Mesenchymal stem cell (in vitro differentiated cells and primary cell): ENCODE data around the gene ZNF644.
"Not testable (repeated sequence)": the region's sequence is repeated elsewhere in the genome, so short reads cannot be mapped to it uniquely, and the experiment has no call there.

ENCODE experiments used
- DNase-seq: peaks from one replicate; pipeline ENCODE4 v3.0.0-alpha.2; 2013
- H2AFZ ChIP-seq: one replicate; pipeline ENCODE4 v1.6.1; 2013; ENCODE audit warnings: low read depth, mild to moderate bottlenecking, control low read depth, inconsistent platforms, low read length, moderate library complexity
- H2AK5ac ChIP-seq: 2 replicates; pipeline ENCODE4 v1.6.1; 2013; ENCODE audit warnings: low read length, moderate library complexity, mild to moderate bottlenecking, inconsistent platforms; ENCODE audit not compliant: severe bottlenecking
- H2BK120ac ChIP-seq: one replicate; pipeline ENCODE4 v1.6.1; 2013; ENCODE audit warnings: low read depth, mild to moderate bottlenecking, inconsistent platforms, low read length, moderate library complexity
- H2BK12ac ChIP-seq, 2 experiments: one replicate each; pipeline ENCODE4 v1.6.1; 2013; ENCODE audit warnings: inconsistent platforms in 2 of 2, low read length in 2 of 2, mild to moderate bottlenecking in 2 of 2, moderate library complexity in 2 of 2, control low read depth in 1 of 2
- H2BK15ac ChIP-seq: one replicate; pipeline ENCODE4 v1.6.1; 2013; ENCODE audit warnings: mild to moderate bottlenecking, low read depth, inconsistent platforms; ENCODE audit not compliant: poor library complexity, severe bottlenecking
- H2BK5ac ChIP-seq: 2 replicates; pipeline ENCODE4 v1.6.1; 2013; ENCODE audit warnings: low read depth, mild to moderate bottlenecking, low read length, control low read depth, inconsistent platforms; ENCODE audit not compliant: poor library complexity, severe bottlenecking
- H3K14ac ChIP-seq, 2 experiments: one replicate each; pipeline ENCODE4 v1.6.1; 2013; ENCODE audit warnings: inconsistent platforms in 2 of 2, low read length in 2 of 2, control low read depth in 1 of 2, mild to moderate bottlenecking in 1 of 2, moderate library complexity in 1 of 2
- H3K18ac ChIP-seq, 2 experiments: one replicate each; pipeline ENCODE4 v1.6.1; 2013; ENCODE audit warnings: inconsistent platforms in 2 of 2, low read length in 2 of 2, control low read depth in 1 of 2, low read depth in 1 of 2, mild to moderate bottlenecking in 1 of 2
- H3K23ac ChIP-seq, 2 experiments: one replicate each; pipeline ENCODE4 v1.6.1; 2013; ENCODE audit warnings: inconsistent platforms in 2 of 2, low read length in 2 of 2, mild to moderate bottlenecking in 2 of 2, moderate library complexity in 2 of 2, control low read depth in 1 of 2
- H3K27ac ChIP-seq: 2 replicates; pipeline ENCODE4 v1.5.1; 2013; ENCODE audit warnings: mild to moderate bottlenecking, moderate library complexity, low read length, control low read depth, inconsistent platforms; ENCODE audit not compliant: poor library complexity, severe bottlenecking
- H3K27me3 ChIP-seq, 2 experiments: 2 replicates each; pipeline versions ENCODE4 v1.6.1 to v1.7.0; 2013; ENCODE audit warnings: low read length in 2 of 2, mild to moderate bottlenecking in 2 of 2, moderate library complexity in 2 of 2, control low read depth in 1 of 2, inconsistent platforms in 1 of 2; ENCODE audit not compliant: control insufficient read depth in 1 of 2, insufficient read depth in 1 of 2
- H3K36me3 ChIP-seq, 2 experiments: 2 replicates each; pipeline versions ENCODE4 v1.6.1 to v1.7.0; 2013; ENCODE audit warnings: low read length in 2 of 2, control low read depth in 1 of 2, inconsistent platforms in 1 of 2, low read depth in 1 of 2, mild to moderate bottlenecking in 1 of 2; ENCODE audit not compliant: insufficient read depth in 2 of 2, control insufficient read depth in 1 of 2
- H3K4ac ChIP-seq, 2 experiments: one replicate each; pipeline ENCODE4 v1.6.1; 2013; ENCODE audit warnings: inconsistent platforms in 2 of 2, low read length in 2 of 2, mild to moderate bottlenecking in 2 of 2, moderate library complexity in 2 of 2, control low read depth in 1 of 2, low read depth in 1 of 2
- H3K4me1 ChIP-seq: 2 replicates; pipeline ENCODE4 v1.6.1; 2013; ENCODE audit warnings: low read depth, low read length, control low read depth; ENCODE audit not compliant: control insufficient read depth, insufficient read depth
- H3K4me2 ChIP-seq: 2 replicates; pipeline ENCODE4 v1.6.1; 2013; ENCODE audit warnings: low read length, mild to moderate bottlenecking, inconsistent platforms; ENCODE audit not compliant: poor library complexity, severe bottlenecking
- H3K4me3 ChIP-seq, 2 experiments: 2 replicates each; pipeline versions ENCODE4 v1.5.1 to v1.7.0; 2013; ENCODE audit warnings: low read length in 2 of 2, mild to moderate bottlenecking in 2 of 2, control low read depth in 1 of 2, low read depth in 1 of 2; ENCODE audit not compliant: insufficient read depth in 1 of 2
- H3K79me1 ChIP-seq: replicated peaks from 2 replicates; pipeline ENCODE4 v1.6.1; 2013; ENCODE audit warnings: mild to moderate bottlenecking, control low read depth, low read length, inconsistent platforms; ENCODE audit not compliant: poor library complexity, severe bottlenecking
- H3K9ac ChIP-seq: 2 replicates; pipeline ENCODE4 v1.7.0; 2013; ENCODE audit warnings: mild to moderate bottlenecking, low read length, moderate library complexity
- H3K9me3 ChIP-seq: 2 replicates; pipeline ENCODE4 v1.7.0; 2013; ENCODE audit warnings: mild to moderate bottlenecking, low read length; ENCODE audit not compliant: control insufficient read depth
- H4K8ac ChIP-seq: one replicate; pipeline ENCODE4 v1.6.1; 2013; ENCODE audit warnings: inconsistent platforms, mild to moderate bottlenecking, low read length, moderate library complexity
- H4K91ac ChIP-seq: one replicate; pipeline ENCODE4 v1.6.1; 2013; ENCODE audit warnings: mild to moderate bottlenecking, low read length, inconsistent platforms
- WGBS: methylation state at CpG from one replicate; pipeline ENCODE4 v1.1.7; 2013; ENCODE audit warnings: mixed read lengths; 5-methylcytosine and 5-hydroxymethylcytosine counted together

ZNF644 gene

GRCh38 chr1:91063403-91063802, 41.6 kb upstream of the ZNF644 start:
- H4K8ac ChIP-seq, H2AFZ ChIP-seq, H3K4me1 ChIP-seq, H4K91ac ChIP-seq, H3K4ac ChIP-seq, H3K27me3 ChIP-seq, H3K18ac ChIP-seq, H2BK5ac ChIP-seq, H3K4me3 ChIP-seq, H2BK15ac ChIP-seq, H2BK12ac ChIP-seq, H2BK120ac ChIP-seq, H3K27ac ChIP-seq, H3K14ac ChIP-seq, H3K4me2 ChIP-seq, H2AK5ac ChIP-seq, H3K36me3 ChIP-seq, H3K23ac ChIP-seq, DNase-seq, H3K9ac ChIP-seq, H3K9me3 ChIP-seq, H3K79me1 ChIP-seq: not testable (repeated sequence)
- WGBS, result 83% methylated on average over 5 of the region's 5 CpGs

DNA sequence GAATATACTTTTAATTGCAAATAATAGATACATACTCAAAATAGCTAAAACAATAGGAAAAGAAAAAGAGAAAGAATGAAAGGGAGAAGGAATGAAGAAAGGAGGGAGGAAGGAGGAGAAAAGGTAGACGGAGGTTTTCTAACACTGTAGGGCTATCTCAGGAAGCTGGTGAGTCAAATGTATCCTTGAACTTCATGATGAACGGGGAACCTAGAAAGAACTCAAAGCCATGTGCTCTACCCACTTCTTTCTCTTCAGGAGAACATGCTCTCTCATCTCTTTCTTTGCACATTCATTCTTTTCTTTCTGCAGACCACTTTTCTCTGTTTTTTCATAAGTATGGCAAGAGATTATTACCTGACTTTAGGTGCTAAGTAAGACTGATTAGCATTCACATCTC, 37.3 kb upstream of the ZNF644 start:
- no peaks in the 10 kb centered on the region for H3K79me1 ChIP-seq
- no peak overlapping the region for H2BK120ac ChIP-seq
- no peak overlapping the region for H3K23ac ChIP-seq
- 70% methylated on average over 2 of the region's 2 CpGs for WGBS
- no peak overlapping the region for H3K9ac ChIP-seq
- H2BK15ac ChIP-seq, result no peak overlapping the region
- no peak overlapping the region for H2BK12ac ChIP-seq
- H3K27ac ChIP-seq, result no peak overlapping the region
- DNase-seq, result no peak
- H4K8ac ChIP-seq, result no peak overlapping the region
- no peak overlapping the region for H3K4me3 ChIP-seq
- no peaks in the 10 kb centered on the region for H3K27me3 ChIP-seq
- no peak overlapping the region for H2AK5ac ChIP-seq
- no peaks in the 10 kb centered on the region for H3K36me3 ChIP-seq
- no peak overlapping the region for H3K4me2 ChIP-seq
- no peaks in the 10 kb centered on the region for H3K9me3 ChIP-seq
- H2AFZ ChIP-seq, result no peak overlapping the region
- no peak overlapping the region for H3K4ac ChIP-seq
- H3K18ac ChIP-seq, result no peak overlapping the region
- no peaks in the 10 kb centered on the region for H3K4me1 ChIP-seq
- no peak overlapping the region for H3K14ac ChIP-seq
- no peak overlapping the region for H4K91ac ChIP-seq
- H2BK5ac ChIP-seq, result no peak overlapping the region

DNA sequence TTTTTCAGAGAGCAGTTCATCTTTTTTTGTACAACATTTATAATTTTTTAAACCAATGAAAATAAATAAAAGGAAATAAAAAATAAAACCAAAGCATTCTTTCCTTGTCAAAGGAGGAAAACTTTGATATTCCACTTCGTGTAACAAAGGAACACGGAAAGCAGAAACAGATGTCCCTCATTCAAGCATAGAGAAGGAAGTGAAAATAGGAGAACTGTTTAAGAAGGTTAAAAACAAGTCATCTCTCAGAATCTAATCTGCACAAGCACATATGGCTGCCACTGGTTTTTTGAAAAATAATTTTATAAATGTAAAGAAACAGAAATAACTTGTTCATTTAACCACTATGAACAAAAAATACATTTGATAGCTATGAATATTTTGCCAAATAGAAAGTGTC, 35.9 kb upstream of the ZNF644 start:
- no peak overlapping the region for H4K8ac ChIP-seq

DNA sequence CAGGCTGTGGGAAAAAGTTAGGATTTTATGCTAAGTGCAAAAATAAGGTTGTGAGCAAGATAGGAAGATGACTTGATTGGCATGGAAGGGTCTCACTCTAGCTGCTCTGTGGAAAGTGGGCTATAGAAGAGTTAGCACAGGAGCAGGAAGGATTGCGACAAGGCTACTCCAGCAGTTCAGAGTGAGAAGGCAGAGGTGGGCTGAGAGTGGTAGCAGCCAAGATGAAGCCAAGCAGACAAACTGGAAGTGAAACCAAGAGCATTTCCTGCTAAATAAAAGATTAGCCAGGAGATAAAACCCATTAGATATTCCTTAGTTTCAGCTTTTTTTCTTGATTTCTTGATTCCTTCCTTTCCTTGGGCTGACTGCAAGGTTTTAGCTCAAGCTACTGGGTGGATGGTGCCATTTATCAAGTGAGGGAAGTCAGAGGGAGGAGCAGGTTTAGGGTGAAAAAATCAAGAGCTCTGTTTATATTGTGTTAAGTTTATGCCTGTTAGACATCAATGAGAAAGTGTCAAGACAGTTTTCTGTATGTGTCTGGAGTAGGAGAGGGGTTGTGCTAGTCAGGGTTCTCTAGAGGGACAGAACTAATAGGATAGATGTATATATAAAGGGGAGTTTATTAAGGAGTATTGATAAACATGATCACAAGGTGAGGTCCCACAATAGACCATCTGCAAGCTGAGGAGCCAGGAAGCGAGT, 33.1 kb upstream of the ZNF644 start:
- Histone ChIP-seq H3K4me1 (no peaks in the 10 kb centered on the region), H3K4me2 (no peak overlapping the region), H3K79me1 (no peaks in the 10 kb centered on the region), H3K4ac (no peak overlapping the region), H2AFZ (no peak overlapping the region), H2BK15ac (no peak overlapping the region), H2BK120ac (no peak overlapping the region), H3K14ac (no peak overlapping the region), H2BK12ac (no peak overlapping the region), H3K23ac (peak overlapping the region in 1 of 2 experiments; percentile 72), H3K18ac (no peak overlapping the region), H3K27me3 (no peaks in the 10 kb centered on the region), H3K27ac (no peak overlapping the region), H3K36me3 (no peaks in the 10 kb centered on the region), H3K9ac (no peak overlapping the region), H3K4me3 (no peak overlapping the region), H2AK5ac (no peak overlapping the region), H2BK5ac (no peak overlapping the region), H3K9me3 (no peaks in the 10 kb centered on the region), H4K91ac (no peak overlapping the region), H4K8ac (no peak overlapping the region)
- WGBS, result 81% methylated on average over 2 of the region's 2 CpGs
- DNase-seq, result peak; percentile 1

More for the DNA sequence above, 35.9 kb upstream of the ZNF644 start:
- no peak overlapping the region for H2BK12ac ChIP-seq
- H3K14ac ChIP-seq, result no peak overlapping the region
- H2BK120ac ChIP-seq, result no peak overlapping the region
- H3K9me3 ChIP-seq, result no peaks in the 10 kb centered on the region
- no peak overlapping the region for H2BK5ac ChIP-seq
- H3K4me1 ChIP-seq, result no peaks in the 10 kb centered on the region
- H3K4ac ChIP-seq, result no peak overlapping the region
- WGBS, result no CpG with 5 or more reads among the region's 2 CpGs
- H3K9ac ChIP-seq, result no peak overlapping the region
- H3K4me2 ChIP-seq, result no peak overlapping the region
- H3K79me1 ChIP-seq, result no peaks in the 10 kb centered on the region
- H3K18ac ChIP-seq, result no peak overlapping the region
- DNase-seq, result no peak
- no peak overlapping the region for H3K23ac ChIP-seq
- H3K27me3 ChIP-seq, result no peaks in the 10 kb centered on the region
- no peaks in the 10 kb centered on the region for H3K36me3 ChIP-seq
- H2BK15ac ChIP-seq, result no peak overlapping the region
- no peak overlapping the region for H3K4me3 ChIP-seq
- H2AK5ac ChIP-seq, result no peak overlapping the region
- H3K27ac ChIP-seq, result no peak overlapping the region
- H4K91ac ChIP-seq, result no peak overlapping the region
- no peak overlapping the region for H2AFZ ChIP-seq
